Activated CD4-positive, alpha-beta T cell treated with anti-CD3 and anti-CD28 coated beads, Interleukin-2, Interleukin-4, amounts not matched to agents 100 ng/mL and 50 ng/mL, durations not matched to agents 16 hours and 8 hours (primary cell): Measurements from ENCODE around the gene MESP2.

Experiments used
- DNase-seq: peaks from one replicate; pipeline ENCODE4 v3.0.0-alpha.2; 2020; ENCODE audit warnings: low spot score

MESP2 gene

GRCh38 chr15:89817701-89818280 is 41.7 kb downstream of the MESP2 start:
- DNase-seq: no peak

GRCh38 chr15:89818287-89818686 is 42.2 kb downstream of the MESP2 start:
- no peak for DNase-seq

GRCh38 chr15:89820666-89821611 is 44.8 kb downstream of the MESP2 start:
- no peak for DNase-seq

- no peak for DNase-seq
Measured at GRCh38 chr15:89822026-89822425, 45.9 kb downstream of the MESP2 start.

- no peak for DNase-seq
Measured at GRCh38 chr15:89822611-89822950, 46.4 kb downstream of the MESP2 start.

- no peak for DNase-seq
Measured at GRCh38 chr15:89822951-89823711, 47.0 kb downstream of the MESP2 start.

- no peak for DNase-seq
Measured at GRCh38 chr15:89823836-89824606, 47.9 kb downstream of the MESP2 start.

GRCh38 chr15:89824607-89824867 is 48.4 kb downstream of the MESP2 start:
- DNase-seq: no peak

GRCh38 chr15:89825271-89825940 is 49.3 kb downstream of the MESP2 start:
- DNase-seq: no peak

GRCh38 chr15:89826671-89827655 is 50.8 kb downstream of the MESP2 start:
- no peak for DNase-seq

- DNase-seq: no peak
Measured at GRCh38 chr15:89827829-89828228, 51.7 kb downstream of the MESP2 start.
